HG03196 (cell line): Measurements from ENCODE around the gene RHOT2.

Experiments
- ATAC-seq: cut with Tn5 transposase; IDR thresholded peaks from one replicate; pipeline ENCODE4 v1.9.1; 2021; ENCODE audit not compliant: unreplicated experiment

Gene RHOT2

DNA sequence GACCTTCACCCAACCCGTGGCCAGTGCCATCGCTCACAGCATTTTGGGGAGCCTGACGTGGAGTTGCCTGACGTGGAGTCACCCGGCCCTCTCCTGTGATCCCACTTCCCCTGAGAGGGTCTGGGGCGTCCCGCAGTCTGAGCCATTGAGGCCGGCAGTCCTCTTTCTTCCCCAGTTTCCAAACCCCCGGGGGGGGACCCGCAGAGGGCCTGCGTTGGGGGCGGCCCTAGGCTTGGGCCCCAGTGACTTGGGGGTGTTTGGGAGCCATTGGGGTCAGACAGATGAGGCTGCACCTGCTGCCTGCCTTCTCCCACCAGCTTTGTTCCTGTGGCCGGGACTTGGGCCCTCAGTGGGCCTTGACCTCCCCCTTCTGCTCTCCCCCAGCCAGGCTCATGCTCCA lies 1.7 kb downstream of the RHOT2 start:
- ATAC-seq: no peak

DNA sequence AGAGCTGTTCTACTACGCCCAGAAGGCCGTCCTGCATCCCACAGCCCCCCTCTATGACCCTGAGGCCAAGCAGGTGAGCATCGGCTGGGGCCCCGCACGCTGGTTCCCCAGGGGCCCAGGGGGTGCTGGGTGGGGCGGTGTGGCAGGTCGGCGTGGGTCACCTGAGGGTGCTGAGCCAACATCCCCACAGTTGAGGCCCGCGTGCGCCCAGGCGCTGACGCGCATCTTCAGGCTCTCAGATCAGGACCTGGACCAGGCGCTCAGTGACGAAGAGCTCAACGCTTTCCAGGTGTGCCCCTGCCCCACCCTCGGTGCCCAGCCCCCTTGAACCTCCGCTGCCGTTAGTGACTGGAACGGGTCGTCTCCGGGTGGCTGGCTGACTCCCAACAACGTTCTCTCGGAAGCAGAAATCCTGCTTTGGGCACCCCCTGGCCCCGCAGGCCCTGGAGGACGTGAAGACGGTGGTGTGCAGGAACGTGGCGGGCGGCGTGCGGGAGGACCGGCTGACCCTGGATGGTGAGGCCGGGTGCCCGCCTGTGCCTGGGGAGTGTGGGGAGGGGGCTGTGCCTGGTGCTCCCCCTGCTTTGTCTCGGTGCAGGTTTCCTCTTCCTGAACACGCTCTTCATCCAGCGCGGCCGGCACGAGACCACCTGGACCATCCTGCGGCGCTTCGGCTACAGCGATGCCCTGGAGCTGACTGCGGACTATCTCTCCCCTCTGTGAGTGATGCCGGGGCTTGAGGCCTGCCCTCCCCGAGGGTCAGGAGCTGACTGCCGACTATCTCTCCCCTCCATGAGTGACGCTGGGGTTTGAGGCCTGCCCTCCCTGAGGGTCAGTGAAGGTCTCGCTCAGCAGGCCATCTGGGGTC lies 2.8 kb downstream of the RHOT2 start:
- ATAC-seq: no peak

DNA sequence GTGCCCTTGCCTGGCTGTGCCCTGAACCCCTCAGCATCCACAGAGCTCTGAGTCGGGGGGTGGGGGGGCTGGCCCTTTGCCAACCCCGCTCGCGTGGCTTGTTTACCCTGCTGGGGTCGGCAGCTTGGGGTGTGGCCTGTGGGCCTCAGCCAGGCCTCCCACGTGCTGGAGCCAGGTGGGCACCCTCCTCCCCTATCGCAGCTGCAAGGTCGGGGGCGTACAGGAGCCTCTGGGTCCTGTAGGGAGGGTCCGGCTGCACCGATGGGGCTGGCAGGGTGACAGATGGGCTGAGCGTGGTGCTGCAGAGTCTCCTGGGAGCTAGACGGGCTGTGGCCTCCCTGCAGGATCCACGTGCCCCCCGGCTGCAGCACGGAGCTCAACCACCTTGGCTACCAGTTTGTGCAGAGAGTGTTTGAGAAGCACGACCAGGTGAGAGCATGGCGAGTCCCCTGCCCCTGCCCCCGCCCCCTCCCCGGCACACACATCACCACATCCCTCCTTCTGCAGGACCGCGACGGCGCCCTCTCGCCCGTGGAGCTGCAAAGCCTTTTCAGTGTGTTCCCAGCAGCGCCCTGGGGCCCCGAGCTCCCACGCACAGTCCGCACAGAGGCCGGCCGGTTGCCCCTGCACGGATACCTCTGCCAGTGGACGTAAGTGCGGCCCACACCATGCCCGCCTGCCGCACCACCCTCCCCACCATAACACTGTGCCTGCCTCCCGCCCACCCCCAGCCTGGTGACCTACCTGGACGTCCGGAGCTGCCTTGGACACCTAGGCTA lies 3.6 kb downstream of the RHOT2 start:
- no peak for ATAC-seq

DNA sequence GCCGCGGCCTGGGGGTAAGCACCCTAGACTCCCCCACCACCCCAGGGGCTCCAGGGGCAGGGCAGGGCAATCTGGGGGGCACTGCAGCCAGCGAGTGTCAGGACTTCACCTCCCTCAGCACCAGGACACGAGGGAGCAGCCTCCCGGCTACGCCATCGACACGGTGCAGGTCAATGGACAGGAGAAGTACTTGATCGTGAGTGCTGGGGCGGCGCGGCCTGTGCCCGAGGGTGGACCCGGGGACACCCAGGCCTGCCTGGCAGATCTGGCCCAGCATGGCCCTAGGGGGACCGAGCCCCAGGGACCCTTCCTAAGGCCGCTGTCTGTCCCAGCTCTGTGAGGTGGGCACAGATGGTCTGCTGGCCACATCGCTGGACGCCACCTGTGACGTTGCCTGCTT lies 4.4 kb downstream of the RHOT2 start:
- ATAC-seq: no peak

DNA sequence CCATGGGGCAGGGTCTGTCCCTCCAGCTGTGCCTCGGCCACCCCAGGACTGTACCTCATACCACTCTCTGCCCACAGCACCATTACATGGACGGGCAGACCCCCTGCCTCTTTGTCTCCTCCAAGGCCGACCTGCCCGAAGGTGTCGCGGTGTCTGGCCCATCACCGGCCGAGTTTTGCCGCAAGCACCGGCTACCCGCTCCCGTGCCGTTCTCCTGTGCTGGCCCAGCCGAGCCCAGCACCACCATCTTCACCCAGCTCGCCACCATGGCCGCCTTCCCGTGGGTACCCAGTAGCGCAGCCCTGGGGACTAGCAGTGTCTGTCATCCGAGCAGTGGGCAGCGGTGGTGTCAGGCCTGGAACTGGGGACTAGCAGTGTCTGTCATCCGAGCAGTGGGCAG lies 4.9 kb downstream of the RHOT2 start:
- no peak for ATAC-seq

DNA sequence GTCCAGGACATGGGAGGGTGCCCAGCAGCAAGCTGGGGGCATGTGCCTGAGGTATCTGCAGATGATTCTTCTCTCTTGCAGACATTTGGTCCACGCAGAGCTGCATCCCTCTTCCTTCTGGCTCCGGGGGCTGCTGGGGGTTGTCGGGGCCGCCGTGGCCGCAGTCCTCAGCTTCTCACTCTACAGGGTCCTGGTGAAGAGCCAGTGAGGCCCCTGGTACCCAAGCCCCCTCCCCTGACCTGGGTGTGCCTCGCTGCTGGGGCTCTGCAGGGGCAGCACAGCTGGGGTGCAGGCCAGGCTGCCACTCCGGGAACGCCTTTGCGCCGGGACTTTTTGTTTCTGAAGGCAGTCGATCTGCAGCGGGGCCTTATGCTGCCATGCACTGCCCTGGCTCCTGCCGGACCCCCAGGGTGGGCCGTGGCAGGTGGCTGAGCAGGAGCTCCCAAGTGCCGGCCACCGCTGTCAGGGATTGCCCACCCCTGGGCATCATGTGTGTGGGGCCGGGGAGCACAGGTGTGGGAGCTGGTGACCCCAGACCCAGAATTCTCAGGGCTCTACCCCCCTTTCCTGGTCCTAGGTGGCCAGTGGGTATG lies 5.6 kb downstream of the RHOT2 start:
- no peak for ATAC-seq

DNA sequence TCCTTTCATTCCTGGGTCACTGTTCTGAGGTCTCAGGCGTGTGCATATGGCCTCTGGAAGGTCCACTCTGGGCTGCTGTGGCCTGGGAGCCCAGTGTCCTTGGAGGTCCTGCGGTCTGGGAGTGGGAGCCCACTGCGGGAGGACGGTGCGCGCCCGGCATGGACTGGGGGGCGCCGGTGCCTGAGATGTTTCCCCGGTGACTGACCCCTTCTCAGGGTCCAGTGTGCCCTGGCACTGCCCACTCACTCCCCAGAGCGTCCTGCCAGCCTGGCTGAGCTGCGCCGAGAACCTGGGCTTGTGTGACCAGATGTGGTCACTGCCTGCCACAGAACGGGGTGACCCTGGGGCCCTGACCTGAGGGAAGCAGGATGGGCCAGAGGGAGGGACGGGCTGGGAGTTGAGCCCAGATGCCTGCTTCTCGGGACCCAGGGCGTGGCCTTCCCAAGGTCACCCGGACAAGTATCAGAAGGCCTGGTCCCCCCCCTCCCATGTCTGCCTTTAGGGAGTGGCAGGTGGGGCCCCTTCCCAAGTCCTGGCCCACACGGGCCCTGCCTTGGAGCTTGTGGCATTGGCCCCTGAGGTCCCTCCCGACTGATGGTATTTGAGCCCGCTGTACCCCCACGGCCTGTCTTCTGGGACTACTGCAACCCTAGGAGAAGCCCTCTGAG lies 6.4 kb downstream of the RHOT2 start:
- no peak for ATAC-seq

DNA sequence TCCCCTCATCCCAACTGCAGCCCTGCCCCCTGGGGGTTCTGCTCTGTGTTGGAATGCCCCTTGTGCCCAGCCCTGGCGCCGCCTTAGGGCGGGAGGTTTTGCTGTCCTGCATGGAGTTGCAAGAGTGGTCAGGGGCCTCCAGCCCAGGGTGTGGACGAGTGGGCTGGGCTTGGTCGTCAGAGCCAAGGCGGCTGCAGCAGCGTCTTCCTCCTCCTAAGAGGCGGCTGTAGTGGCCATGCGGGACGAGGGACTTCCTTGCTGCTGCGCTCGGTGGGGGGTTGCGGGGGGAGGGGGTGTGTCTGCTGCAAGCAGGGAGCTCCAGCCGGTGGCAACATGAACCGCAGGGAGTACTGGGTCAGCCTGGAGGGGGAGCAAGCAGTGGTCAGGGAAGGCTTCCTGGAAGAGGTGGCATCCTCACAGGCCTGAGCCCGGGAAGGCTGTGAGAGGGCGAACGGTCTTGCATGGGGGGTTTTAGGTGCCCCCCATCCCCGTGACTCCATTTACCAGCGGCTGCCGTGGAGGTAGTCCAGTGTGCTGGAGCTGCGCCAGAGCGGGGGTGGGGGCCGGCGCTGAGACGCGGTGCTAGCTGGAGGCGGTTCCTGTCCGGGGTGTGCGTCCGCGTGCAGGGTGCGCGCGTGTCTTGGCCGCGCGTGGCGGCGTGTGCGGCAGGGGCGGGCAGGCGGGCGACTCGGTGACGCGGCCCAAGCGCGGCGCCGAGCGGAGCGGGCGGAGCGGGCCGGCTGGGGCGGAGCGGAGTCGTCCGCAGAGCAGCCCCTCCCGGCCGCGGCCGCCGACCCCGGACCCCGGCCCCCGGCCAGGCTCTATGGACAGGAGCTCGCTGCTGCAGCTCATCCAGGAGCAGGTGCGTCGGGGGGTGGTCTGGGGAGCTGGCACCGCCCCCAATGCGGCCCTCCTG lies 7.3 kb downstream of the RHOT2 start, which contains the start of gene RHBDL1:
RHBDL1 (plus strand) TSS at position 704 of the 916 bp plus-strand sequence; CDS start at position 824, 120 bp downstream.
- ATAC-seq: no peak

DNA sequence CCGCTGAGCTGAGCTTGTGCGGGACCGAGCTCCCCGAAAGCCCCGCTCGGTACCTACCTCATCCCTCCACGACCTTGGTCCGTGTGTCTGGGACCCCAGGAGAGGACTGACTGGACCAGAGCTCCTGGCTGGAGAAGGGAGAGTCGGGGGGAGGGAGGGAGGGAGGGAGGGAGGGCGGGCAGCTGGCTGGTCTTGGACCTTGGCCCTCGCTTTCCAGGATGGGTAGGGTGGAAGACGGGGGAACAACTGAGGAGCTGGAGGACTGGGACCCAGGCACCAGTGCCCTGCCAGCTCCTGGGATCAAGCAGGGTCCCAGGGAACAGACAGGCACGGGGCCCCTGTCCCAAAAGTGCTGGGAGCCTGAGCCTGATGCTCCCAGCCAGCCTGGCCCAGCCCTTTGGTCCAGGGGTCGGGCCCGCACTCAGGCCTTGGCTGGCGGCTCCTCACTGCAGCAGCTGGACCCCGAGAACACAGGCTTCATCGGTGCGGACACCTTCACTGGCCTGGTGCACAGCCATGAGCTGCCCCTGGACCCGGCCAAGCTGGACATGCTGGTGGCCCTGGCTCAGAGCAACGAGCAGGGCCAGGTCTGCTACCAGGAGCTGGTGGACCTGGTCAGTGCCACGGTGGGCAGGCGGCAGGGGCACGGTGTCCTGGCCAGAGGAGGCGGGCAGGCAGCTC lies 8.1 kb downstream of the RHOT2 start:
- ATAC-seq: no peak

DNA sequence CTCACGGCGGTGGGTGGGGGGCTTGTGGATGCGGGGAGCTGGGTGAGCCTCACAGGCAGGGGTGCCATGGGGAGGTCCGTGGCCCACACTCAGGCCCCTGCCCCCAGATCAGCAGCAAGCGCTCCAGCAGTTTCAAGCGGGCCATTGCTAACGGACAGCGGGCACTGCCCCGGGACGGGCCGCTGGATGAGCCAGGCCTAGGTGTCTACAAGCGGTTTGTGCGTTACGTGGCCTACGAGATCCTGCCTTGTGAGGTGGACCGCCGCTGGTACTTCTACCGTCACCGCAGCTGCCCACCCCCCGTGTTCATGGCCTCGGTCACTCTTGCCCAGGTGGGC lies 8.6 kb downstream of the RHOT2 start:
- ATAC-seq: no peak

DNA sequence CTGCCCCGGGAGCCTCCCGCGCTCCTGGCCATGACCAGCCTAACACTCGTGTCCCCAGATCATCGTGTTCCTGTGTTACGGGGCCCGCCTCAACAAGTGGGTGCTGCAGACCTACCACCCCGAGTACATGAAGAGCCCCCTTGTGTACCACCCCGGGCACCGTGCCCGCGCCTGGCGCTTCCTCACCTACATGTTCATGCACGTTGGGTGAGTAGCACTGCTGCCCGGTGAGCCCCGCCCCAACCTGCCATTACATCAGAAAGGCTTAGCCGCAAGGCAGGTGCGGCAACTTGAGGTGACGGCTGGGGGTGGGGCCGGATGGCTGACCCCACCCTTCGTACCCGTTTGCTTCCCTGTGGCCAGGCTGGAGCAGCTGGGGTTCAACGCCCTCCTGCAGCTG lies 9.0 kb downstream of the RHOT2 start:
- no peak for ATAC-seq

DNA sequence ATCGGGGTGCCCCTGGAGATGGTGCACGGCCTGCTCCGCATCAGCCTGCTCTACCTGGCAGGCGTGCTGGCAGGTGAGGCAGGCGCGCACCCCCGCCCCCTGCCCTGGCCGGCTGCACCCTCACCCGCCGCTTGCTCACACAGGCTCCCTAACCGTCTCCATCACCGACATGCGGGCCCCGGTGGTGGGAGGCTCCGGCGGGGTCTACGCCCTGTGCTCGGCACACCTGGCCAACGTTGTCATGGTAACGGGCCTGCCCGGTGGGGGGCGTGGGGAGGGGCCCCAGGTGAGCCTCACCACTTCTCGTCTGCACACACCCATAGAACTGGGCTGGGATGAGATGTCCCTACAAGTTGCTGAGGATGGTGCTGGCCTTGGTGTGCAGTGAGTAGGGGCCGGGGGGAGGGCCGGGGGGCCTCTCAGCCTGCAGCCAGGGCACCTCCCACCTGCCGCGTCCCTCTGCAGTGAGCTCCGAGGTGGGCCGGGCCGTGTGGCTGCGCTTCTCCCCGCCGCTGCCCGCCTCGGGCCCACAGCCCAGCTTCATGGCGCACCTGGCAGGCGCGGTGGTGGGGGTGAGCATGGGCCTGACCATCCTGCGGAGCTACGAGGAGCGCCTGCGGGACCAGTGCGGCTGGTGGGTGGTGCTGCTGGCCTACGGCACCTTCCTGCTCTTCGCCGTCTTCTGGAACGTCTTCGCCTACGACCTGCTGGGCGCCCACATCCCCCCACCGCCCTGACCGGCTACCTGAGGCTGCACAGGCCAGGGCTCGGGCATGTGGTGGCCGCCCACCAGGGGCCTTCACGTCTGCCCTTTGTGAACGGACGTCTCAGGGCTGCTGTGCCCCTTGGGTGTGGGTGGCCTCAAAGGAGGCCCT lies 9.6 kb downstream of the RHOT2 start:
- no peak for ATAC-seq

DNA sequence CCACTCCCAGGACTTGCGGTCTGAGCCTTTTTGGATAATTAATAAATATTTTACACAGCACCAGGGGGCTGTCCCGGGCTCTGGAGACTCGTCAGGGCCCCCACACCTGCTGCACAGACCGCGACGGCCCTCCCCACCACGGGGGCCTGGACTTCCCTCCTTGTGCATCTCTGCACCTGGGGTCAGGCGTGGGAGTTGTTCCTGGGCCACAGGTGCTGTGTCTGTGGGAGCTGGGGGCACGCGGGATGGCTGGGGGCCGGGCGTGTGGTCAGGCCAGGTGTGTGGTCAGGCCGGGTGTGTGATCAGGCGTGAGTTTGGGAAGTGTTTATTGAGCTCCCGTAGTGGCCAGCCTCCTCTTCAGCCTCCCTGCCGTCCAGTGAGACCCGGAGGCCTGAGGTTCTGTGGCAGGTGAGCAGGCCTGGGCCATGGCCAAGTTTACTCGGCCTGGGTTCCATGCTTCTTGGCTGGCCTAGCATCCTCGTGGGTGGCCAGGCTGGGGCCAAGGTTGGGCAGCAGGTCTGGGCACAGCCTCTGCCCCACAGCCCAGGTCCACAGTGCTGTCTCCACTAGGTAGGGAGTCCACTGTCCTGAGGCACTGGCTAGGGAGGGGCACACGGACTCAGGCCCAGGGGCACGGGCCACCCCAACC lies 10.4 kb downstream of the RHOT2 start:
- no peak for ATAC-seq

DNA sequence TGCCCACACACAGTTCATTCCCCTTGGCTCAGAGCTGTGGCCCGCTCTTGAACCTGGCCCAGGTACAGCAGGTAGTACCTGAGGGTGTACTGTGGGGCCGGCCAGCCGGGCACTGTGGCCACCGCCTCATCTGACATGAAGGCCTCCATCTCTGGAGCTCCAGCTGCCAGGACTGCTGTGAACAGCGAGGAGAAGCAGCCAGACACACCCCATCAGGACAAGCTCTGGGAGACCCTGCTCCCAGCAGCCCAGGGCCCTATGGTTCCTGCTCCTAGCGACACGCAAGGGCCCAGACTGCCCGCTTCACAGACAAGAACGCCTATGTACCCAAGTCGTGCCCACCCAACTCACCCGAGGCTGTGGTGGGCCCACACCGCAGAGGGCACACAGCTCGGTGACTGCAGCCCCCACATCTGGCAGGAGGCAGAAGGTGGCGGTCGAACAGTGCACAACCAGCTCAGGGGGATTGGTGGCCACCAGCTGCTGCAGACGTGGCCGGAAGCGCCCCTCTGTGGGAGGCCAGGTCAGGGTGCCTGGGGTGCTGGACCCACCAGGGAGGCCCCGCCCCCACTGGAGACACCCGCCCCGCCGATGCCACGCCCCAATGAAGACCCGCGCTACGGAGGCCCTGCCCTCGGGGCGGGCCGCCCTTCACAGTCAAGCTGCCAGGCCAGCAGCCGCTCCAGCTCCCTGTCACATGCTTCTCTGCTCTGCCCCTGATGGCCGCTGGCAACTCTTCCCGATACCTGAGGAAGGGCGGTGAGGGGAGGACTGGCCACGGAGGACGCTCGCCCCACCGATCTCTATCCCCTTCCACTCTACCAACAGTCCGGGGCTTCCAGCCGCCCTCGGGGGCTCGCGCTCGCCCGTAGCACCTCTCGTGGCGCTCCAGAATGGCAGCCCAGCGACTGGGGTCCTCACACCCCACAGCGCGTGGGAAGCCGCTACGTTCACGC lies 11.2 kb downstream of the RHOT2 start:
- ATAC-seq: no peak

DNA sequence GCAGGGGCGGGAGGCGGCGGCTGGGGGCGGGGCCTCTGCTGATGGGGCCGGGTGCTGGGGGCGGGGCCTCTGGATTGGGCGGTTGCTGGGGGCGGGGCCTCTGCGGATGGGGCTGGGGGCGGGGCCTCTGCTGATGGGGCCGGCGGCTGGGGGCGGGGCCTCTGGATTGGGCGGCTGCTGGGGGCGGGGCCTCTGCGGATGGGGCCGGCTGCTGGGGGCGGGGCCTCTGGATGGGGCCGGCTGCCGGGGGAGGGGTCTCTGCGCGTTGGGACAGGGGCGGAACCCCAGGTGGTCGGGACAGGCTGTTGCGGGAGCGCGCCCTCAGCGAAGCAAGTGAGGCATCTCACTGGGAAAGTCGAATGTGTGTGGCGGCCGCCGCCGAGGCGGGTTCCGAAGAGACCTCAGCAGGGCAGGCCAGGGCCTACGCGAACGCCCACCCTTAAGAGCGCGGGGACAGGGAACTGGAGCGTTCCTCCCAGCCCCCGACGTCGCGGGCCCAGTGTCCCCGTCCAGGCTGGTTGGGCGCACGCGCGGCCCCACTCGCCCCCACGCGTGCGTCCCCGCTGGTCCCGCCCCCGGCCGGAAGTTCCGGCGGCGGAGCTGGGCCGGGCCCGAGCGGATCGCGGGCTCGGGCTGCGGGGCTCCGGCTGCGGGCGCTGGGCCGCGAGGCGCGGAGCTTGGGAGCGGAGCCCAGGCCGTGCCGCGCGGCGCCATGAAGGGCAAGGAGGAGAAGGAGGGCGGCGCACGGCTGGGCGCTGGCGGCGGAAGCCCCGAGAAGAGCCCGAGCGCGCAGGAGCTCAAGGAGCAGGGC lies 12.1 kb downstream of the RHOT2 start, which contains the start of gene STUB1:
STUB1 (plus strand) TSS at position 597 of the 811 bp plus-strand sequence; CDS start at position 713, 116 bp downstream.
- ATAC-seq: peak; percentile 28

DNA sequence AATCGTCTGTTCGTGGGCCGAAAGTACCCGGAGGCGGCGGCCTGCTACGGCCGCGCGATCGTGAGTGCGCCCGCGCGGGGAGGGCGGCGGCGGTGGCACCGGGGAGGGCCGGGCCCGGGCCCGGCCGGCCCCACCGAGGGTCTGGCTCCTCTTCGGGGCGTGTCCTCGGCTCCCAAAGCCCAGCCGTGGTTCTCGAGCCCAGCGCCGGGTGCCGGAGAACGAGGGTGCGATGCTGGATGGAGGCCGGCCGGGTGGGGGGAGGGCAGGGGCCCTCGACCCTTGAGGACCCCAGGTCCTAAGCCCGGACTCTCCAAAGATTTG lies 12.7 kb downstream of the RHOT2 start:
- ATAC-seq: no peak
